Measurements from ENCODE around the gene KANTR.

KANTR gene

GRCh38 chrX:53093748-53094581, at the start of gene KANTR:
Gene KANTR (plus strand): TSS chrX:53094142. CDS start chrX:53124273, 30,131 bp downstream.
- DNase-seq = peak; percentile 93

- no peak for DNase-seq
These were observed 48.9 kb upstream of the KANTR start for GRCh38 chrX:53044995-53045394.

GRCh38 chrX:53047228-53047627, 46.7 kb upstream of the KANTR start:
- DNase-seq = peak; percentile 16

DNA sequence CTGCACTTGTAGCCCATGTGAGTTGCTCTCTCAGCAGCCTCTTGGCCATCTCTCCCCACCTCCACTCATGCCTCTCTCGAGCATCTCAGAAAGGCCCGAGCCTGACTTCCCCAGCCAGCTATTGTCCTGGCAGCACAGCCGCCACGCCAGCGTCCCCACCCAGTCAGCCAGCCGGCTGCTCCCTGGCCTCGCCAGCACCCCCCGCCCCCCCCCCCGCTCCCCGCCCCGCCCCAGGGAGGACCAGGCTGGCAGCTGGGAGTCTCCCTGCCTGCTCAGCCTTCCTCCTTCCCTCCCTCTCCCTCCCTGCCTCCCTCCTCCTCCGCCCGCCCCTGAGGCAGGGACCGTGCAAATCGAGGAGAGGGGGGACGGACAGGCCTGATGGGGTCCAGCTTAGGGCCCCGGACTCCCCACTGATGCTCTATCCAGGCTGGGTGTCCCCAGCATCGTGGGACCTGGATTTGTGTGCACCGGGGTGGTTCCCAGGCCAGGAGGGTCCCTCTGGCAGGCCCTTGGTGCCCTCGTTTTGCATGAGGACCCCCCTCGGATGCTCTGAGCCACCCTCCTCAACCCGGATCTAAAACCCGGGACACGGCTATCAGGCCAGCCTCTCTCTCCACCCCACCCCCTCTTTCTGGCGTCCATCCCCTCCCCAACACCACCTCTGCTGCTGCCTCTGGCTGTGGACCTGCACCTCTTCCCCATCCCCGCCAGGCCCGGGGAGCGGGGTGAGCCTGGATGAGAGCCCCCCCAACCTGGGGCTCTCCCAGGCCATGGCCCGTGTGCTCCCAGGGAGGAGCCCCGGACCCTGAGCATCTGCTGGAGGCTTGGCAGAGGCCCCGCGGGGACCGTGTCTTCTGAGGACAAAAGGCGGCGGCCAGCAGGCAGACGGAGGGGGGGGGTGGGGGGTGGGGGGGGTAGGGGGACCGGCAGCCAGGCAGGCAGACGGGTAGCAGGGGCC, 45.5 kb upstream of the KANTR start, which contains the start of gene GPR173:
Gene GPR173, plus strand, starts transcription at position 621 of the 958 bp plus-strand sequence. CDS start 27,833 bp downstream, outside the sequence.
- peak; percentile 67 for DNase-seq

DNA sequence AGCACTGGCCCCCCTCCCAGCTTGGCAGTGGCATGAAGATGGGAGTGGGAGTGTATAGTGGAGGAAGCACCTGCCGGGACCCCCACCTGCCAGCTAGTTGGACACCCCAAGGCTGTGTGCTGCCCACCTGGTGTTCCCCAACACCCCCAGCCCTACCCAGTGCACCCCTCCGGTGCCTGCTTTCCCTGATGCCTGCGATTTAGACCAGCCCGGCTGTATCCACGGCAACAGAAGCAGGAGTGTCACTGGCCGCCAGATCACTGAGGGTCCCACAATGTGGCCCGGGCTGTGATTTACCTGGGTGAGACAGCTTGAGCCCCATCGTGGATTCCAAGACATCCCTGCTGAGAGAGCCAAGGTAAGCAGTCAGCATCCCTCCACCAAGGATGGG, 44.8 kb upstream of the KANTR start:
- no peak for DNase-seq

DNA sequence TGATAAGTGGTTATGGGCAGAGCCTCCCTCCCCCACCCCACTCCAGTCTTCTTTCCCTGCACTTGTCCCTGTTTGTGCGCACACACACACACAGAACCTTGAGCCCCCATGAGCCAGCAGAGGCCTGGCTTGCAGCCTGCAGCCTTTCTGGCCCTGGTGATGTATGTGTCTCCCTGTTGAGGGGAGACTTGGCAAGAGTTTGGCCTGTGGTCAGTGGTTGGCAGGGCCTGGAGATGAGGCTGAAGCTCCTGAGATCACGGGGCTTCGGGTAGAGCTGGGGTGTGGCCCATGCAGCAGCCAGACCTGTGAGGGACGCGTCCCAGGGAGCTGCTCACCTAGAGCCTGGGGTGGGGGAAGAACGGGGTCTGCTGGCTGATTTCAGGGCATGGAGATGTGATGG, 43.1 kb upstream of the KANTR start:
- no peak for DNase-seq

DNA sequence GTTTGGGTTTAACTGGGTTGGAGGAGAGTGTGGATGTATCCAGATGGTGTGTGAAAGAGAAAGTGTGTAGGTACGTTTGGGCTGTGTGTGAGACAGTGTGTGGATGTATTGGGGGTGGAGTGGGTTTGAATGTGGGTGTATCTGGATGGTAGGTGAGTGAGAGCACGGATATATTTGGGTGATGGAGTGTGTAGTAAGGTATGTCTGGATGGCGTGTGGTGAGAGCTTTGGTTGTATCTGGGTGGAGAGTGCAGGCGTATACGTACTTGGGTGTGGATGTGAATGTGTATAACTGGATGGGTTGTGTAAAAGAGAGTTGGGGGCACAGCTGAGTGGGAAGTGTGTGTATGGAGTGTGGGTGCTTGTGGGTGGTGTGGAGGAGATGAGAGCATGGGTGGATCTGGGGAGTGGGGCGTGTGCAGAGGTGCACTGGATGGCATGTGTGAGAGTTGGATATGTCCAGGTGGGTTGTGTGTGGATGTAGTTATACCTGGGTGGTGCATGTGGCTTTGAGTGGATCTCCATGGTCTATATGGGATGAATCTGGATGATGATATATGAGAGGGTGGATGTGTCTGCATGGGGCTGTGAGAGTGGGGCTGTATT, 38.6 kb upstream of the KANTR start:
- no peak for DNase-seq

GRCh38 chrX:53056292-53056691, 37.6 kb upstream of the KANTR start:
- DNase-seq = no peak

- DNase-seq = no peak
These were observed 28.8 kb upstream of the KANTR start for GRCh38 chrX:53065104-53065503.

GRCh38 chrX:53071064-53071463, 22.9 kb upstream of the KANTR start:
- no peak for DNase-seq

GRCh38 chrX:53071604-53072417, 22.1 kb upstream of the KANTR start:
- DNase-seq = peak; percentile 57

DNA sequence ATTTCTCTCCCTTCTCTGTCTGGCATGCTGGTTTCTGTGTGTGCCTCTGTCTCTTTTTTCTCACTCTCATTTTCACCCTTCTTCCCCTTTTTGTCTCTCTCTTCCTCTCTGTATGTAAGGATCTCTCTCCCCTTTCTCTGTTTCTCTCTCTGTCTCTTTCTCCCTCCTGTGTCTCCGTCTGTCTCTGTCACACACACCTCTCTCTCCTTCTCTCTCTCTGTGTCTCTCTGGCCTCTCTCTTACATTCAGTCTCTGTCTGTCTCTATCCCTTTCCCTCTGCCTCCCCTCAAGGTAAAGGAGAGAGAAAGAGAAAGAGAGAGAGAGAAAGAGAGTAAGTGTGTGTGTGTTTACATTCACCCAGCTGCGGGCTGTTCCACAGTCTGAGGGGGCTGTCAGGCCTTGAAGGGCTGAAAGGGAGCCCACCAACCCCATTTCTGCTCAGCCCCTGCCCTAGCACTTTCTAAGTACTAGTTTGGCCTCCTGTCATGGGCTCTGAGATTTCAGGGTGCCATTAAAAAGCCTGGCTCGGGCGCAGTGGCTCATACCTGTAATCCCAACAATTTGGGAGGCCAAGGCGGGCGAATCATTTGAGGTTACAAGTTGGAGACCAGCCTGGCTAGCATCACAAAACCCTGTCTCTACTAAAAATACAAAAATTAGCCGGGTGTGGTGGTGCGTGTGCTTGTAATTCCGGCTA, 21.4 kb upstream of the KANTR start:
- DNase-seq = no peak

DNA sequence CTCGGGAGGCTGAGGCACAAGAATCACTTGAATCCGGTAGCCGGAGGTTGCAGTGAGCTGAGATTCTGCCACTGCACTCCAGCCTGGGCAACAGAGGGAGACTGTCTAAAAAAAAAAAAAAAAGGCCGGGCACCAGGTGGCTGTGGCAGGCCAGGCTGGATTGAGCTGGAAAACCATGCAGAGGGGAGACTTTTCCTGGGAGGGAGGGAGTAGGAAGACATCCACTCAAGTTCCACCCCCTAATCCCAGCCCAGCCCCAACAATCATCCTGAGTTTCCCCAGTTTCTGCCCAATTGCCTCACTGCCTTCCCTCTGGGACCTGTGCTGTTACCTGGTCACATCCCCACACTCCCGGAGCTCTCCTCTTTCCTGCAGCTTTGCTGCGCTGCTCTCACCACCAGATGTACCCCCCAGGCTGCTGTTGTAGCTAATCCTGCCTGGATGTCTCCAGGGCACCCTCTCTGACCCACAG, 20.8 kb upstream of the KANTR start:
- DNase-seq = no peak

GRCh38 chrX:53075011-53075410, 18.9 kb upstream of the KANTR start:
- DNase-seq = no peak

- no peak for DNase-seq
These were observed 17.3 kb upstream of the KANTR start for GRCh38 chrX:53076671-53077070.

DNA sequence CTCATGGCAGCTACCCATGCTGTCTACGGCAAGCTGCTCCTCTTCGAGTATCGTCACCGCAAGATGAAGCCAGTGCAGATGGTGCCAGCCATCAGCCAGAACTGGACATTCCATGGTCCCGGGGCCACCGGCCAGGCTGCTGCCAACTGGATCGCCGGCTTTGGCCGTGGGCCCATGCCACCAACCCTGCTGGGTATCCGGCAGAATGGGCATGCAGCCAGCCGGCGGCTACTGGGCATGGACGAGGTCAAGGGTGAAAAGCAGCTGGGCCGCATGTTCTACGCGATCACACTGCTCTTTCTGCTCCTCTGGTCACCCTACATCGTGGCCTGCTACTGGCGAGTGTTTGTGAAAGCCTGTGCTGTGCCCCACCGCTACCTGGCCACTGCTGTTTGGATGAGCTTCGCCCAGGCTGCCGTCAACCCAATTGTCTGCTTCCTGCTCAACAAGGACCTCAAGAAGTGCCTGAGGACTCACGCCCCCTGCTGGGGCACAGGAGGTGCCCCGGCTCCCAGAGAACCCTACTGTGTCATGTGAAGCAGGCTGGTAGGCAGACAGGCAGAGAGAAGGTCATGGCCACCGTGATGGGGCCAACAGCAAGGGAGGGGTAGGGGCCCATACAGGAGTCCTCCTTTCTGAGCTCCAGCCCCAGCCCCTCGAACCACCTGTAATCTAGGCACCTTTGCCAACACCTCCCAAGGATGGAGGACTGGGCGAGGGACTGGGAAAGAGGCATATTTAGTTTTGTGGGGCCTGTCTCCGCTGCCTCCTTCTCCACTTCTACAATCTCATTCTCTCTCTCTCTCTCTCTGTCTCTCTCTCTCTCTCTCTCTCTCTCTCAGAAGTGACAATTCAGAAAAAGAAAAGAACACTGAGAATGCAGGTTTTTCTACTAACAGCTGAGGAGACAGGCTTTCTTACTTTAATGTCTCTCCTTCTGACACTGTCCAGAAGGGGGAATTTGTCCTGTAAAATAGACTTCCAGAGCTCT, 16.4 kb upstream of the KANTR start:
- no peak for DNase-seq

DNA sequence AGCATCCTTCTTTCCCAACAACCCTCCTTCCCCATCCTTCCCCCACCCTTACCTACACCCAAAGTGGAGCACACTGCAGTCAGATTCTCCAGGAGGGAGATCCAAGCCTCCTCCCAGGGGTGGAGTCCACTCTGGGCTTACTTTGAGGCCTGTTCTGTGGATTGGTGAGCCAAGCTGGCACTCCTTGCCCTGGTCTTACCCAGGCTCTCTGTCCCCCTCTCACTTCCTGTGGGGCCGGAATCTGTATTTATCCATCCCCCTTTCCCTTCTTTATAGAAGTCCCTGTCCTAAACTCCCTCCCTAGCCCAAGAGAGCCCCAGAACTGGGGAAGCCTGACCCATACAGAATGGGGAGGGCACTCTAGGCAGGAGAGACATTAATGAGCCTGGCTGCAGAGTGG, 15.0 kb upstream of the KANTR start:
- DNase-seq = no peak

DNA sequence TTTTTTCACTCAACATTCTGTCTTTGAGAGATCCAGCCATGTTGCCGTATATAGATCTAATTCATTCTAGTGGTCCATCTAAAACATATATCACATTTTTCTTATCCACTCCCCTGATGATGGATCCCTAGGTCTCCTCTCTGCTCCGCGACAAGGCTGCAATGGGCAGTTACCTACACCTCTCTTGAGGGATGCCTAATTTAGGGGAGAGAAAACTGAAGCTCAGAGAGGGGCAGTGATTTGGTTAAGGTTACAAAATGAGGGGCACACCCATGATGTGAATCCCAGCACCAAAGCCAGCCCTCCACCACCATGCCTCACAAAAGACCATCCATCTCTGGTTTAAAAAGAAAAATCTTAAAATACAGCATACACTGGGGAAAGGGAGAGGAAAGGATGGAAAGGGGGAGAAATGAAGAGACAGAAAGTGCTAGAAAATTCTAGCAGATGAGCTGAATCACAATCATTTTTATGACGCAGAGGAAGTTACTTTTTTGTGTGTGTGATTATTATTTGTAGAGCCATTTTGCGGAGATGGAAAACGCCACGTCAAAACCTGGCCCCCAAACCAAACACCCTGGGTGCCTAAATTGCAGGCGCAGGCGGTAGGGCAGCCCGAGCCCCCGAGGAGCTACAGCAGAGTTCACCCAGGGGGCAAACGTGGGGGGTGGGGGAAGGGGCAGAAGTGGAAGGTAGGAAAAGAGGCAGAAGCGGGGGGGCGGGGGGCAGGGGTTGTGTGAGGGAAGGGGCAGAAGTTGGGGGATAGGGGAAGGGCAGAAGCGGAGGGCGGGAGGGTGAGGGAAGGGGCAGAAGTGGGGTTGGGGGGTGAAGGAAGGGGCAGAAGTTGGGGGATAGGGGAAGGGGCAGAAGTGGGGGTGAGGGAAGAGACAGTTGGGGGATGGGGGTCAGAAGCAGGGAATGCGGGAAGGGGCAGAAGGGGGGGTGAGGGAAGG, 13.0 kb upstream of the KANTR start:
- no peak for DNase-seq

Measured in EL (cell line).